ENCODE results near the gene INVS. TPM values are rescaled to one million over a fixed set of nuclear protein-coding genes. Genes with fewer than 3 reads are reported as not detected.

Gene INVS
- total and polyA plus RNA-seq, 2 of the 13 experiments (the other 11 are each of a cell fraction or from before 2014, with no cell fraction given), result 11.3 to 16.3 TPM

DNA sequence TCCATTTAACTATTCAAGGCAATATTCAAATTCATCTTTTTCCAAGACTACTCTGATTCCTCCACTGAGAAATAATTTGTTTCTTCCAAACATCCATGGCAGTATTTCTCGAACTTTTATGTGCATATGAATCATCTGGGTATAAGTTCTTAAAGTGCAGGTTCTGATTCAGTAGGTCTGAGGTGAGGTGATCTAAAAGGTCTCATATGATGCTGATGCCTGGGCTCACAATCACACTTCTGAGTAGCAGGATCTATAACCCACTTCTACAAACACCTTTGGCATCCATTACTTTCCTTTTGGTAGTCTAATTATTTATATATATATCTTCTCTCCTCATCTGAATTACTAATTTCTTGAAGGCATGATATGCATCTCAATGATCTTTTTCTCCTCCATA lies 7.4 kb upstream of the INVS start:
- no peak for FAIRE-seq

More for the DNA sequence above, 7.4 kb upstream of the INVS start:
- Histone ChIP-seq H2AFZ (ENCODE audit: low read length) (no peak overlapping the region), H3K27me3 (ENCODE audit: control insufficient read depth in 1 of 2, insufficient read depth in 2 of 2, low read length in 2 of 2) (no peaks in the 10 kb centered on the region), H3K27ac (ENCODE audit: extremely low read length, insufficient read depth, low read length) (no peak overlapping the region), H3K9ac (ENCODE audit: insufficient read depth, low read depth, low read length) (no peak overlapping the region), H3K79me2 (ENCODE audit: insufficient read depth, low read length) (peaks cover 87% of the 10 kb centered on the region), H3K4me2 (ENCODE audit: low read depth, low read length) (no peak overlapping the region), H3K9me3 (ENCODE audit: low read length) (no peaks in the 10 kb centered on the region), H3K4me1 (ENCODE audit: insufficient read depth, low read length) (peaks cover 27% of the 10 kb centered on the region), H3K36me3 (replicated peaks in 1 of 2; ENCODE audit: control insufficient read depth in 1 of 2, insufficient read depth in 2 of 2, low read length in 2 of 2) (no peaks in the 10 kb centered on the region), H4K20me1 (ENCODE audit: insufficient read depth, low read length) (no peaks in the 10 kb centered on the region; the same call in 1 of the 2 replicates), H3K4me3 (replicated peaks in 1 of 3; ENCODE audit: insufficient read depth in 1 of 3, low read depth in 2 of 3, low read length in 3 of 3) (no peak overlapping the region)
- DNase-seq (ENCODE audit: low spot score), result no peak
- intact Hi-C loops (cut with micrococcal nuclease; ENCODE audit: unreplicated experiment), result no loop called here
- POLR2A ChIA-PET, result no interaction called here
- ATAC-seq, result no peak
- WGBS (ENCODE audit: low lambda C conversion rate), result 89% methylated on average over 1 of the region's 1 CpG
- no TSS peak for BruUV-seq (replicated peaks)
- TF ChIP-seq, protein P1, sequence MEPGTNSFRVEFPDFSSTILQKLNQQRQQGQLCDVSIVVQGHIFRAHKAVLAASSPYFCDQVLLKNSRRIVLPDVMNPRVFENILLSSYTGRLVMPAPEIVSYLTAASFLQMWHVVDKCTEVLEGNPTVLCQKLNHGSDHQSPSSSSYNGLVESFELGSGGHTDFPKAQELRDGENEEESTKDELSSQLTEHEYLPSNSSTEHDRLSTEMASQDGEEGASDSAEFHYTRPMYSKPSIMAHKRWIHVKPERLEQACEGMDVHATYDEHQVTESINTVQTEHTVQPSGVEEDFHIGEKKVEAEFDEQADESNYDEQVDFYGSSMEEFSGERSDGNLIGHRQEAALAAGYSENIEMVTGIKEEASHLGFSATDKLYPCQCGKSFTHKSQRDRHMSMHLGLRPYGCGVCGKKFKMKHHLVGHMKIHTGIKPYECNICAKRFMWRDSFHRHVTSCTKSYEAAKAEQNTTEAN (CRISPR knock-in tag; conservative IDR thresholded peaks at IDR 0.05), result no peak
- TF ChIP-seq KLF6 (CRISPR knock-in tag; IDR thresholded peaks at IDR 0.05) (no peak), ADNP (CRISPR knock-in tag; IDR thresholded peaks at IDR 0.05) (no peak), EHMT2 (IDR thresholded peaks at IDR 0.05; ENCODE audit: borderline replicate concordance, low read depth, low read length) (no peak), MEIS1 (CRISPR knock-in tag; IDR thresholded peaks at IDR 0.05; ENCODE audit: borderline replicate concordance) (no peak), TOPORS (CRISPR knock-in tag; IDR thresholded peaks at IDR 0.05) (no peak), NFE2L1 (CRISPR knock-in tag; IDR thresholded peaks at IDR 0.05; ENCODE audit: borderline replicate concordance) (no peak), CENPT (CRISPR knock-in tag; IDR thresholded peaks at IDR 0.05; ENCODE audit: low read depth) (no peak), NFATC3 (CRISPR knock-in tag; IDR thresholded peaks at IDR 0.05) (no peak), ZNF547 (CRISPR knock-in tag; IDR thresholded peaks at IDR 0.05) (no peak)
- TF ChIP-seq, protein P2, sequence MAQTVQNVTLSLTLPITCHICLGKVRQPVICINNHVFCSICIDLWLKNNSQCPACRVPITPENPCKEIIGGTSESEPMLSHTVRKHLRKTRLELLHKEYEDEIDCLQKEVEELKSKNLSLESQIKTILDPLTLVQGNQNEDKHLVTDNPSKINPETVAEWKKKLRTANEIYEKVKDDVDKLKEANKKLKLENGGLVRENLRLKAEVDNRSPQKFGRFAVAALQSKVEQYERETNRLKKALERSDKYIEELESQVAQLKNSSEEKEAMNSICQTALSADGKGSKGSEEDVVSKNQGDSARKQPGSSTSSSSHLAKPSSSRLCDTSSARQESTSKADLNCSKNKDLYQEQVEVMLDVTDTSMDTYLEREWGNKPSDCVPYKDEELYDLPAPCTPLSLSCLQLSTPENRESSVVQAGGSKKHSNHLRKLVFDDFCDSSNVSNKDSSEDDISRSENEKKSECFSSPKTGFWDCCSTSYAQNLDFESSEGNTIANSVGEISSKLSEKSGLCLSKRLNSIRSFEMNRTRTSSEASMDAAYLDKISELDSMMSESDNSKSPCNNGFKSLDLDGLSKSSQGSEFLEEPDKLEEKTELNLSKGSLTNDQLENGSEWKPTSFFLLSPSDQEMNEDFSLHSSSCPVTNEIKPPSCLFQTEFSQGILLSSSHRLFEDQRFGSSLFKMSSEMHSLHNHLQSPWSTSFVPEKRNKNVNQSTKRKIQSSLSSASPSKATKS (CRISPR knock-in tag; IDR thresholded peaks at IDR 0.05), result no peak
- TF ChIP-seq, protein P3, sequence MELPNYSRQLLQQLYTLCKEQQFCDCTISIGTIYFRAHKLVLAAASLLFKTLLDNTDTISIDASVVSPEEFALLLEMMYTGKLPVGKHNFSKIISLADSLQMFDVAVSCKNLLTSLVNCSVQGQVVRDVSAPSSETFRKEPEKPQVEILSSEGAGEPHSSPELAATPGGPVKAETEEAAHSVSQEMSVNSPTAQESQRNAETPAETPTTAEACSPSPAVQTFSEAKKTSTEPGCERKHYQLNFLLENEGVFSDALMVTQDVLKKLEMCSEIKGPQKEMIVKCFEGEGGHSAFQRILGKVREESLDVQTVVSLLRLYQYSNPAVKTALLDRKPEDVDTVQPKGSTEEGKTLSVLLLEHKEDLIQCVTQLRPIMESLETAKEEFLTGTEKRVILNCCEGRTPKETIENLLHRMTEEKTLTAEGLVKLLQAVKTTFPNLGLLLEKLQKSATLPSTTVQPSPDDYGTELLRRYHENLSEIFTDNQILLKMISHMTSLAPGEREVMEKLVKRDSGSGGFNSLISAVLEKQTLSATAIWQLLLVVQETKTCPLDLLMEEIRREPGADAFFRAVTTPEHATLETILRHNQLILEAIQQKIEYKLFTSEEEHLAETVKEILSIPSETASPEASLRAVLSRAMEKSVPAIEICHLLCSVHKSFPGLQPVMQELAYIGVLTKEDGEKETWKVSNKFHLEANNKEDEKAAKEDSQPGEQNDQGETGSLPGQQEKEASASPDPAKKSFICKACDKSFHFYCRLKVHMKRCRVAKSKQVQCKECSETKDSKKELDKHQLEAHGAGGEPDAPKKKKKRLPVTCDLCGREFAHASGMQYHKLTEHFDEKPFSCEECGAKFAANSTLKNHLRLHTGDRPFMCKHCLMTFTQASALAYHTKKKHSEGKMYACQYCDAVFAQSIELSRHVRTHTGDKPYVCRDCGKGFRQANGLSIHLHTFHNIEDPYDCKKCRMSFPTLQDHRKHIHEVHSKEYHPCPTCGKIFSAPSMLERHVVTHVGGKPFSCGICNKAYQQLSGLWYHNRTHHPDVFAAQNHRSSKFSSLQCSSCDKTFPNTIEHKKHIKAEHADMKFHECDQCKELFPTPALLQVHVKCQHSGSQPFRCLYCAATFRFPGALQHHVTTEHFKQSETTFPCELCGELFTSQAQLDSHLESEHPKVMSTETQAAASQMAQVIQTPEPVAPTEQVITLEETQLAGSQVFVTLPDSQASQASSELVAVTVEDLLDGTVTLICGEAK (IDR thresholded peaks at IDR 0.05), result no peak
- TF ChIP-seq, protein P3 (CRISPR knock-in tag; IDR thresholded peaks at IDR 0.05), result no peak
- CTCF ChIA-PET (ENCODE audit: low intra/inter-chr PET ratio, low total read pairs), result no interaction called here
- in situ Hi-C loops (cut with HindIII; ENCODE audit: extremely low pct_ligation_motif_present, low pct_unique_long_range_greater_than_20kb), result no loop called here

Measured in HepG2 (cell line).